Panc1 (cell line): ENCODE measurements around the gene CYP3A5.

ENCODE experiments used
- CTCF ChIP-seq: fragments of 450-650 bp; IDR thresholded peaks from 2 replicates; pipeline ENCODE4 v1.5.1; 2017; ENCODE audit warnings: mild to moderate bottlenecking
- POLR2AphosphoS5 ChIP-seq: IDR thresholded peaks from 2 replicates; pipeline ENCODE4 v1.6.1; 2012; ENCODE audit warnings: mild to moderate bottlenecking, low read depth, low read length, moderate library complexity

- TF ChIP-seq POLR2AphosphoS5 (no peak), CTCF (no peak)
Measured at GRCh38 chr7:99709838-99710578, 30.2 kb upstream of the CYP3A5 start.
